ENCODE data around the gene ATG101.
"Not testable (repeated sequence)": the region's sequence is repeated elsewhere in the genome, so short reads cannot be mapped to it uniquely, and the experiment has no call there.

Gene ATG101

GRCh38 chr12:52080403-52081251, 10.8 kb downstream of the ATG101 start:
- no peak for DNase-seq

- no peak for DNase-seq
Observed at GRCh38 chr12:52081263-52081733, 11.5 kb downstream of the ATG101 start.

GRCh38 chr12:52082026-52082668, 12.4 kb downstream of the ATG101 start:
- peak; percentile 82 for DNase-seq

GRCh38 chr12:52082669-52082987, 12.8 kb downstream of the ATG101 start:
- DNase-seq, result no peak

- peak; percentile 77 for DNase-seq
Observed at GRCh38 chr12:52082988-52083637, 13.3 kb downstream of the ATG101 start.

- DNase-seq, result no peak
Observed at GRCh38 chr12:52083638-52083996, 13.8 kb downstream of the ATG101 start.

GRCh38 chr12:52084491-52085231, 14.9 kb downstream of the ATG101 start:
- no peak for DNase-seq

GRCh38 chr12:52085682-52086180, 16.0 kb downstream of the ATG101 start:
- DNase-seq, result no peak

GRCh38 chr12:52086366-52086765, 16.6 kb downstream of the ATG101 start:
- no peak for DNase-seq

- DNase-seq, result no peak
Observed at GRCh38 chr12:52086944-52087835, 17.4 kb downstream of the ATG101 start.

GRCh38 chr12:52087961-52088820, 18.4 kb downstream of the ATG101 start:
- DNase-seq, result no peak

GRCh38 chr12:52089491-52089890, 19.7 kb downstream of the ATG101 start:
- DNase-seq, result no peak

GRCh38 chr12:52090291-52090690, 20.5 kb downstream of the ATG101 start:
- no peak for DNase-seq

GRCh38 chr12:52091061-52091460, 21.3 kb downstream of the ATG101 start:
- no peak for DNase-seq

- DNase-seq, result no peak
Observed at GRCh38 chr12:52091869-52092268, 22.1 kb downstream of the ATG101 start.

GRCh38 chr12:52093346-52093745, 23.6 kb downstream of the ATG101 start:
- DNase-seq, result no peak

- DNase-seq, result no peak
Observed at GRCh38 chr12:52096332-52097044, 26.7 kb downstream of the ATG101 start.

- DNase-seq, result no peak
Observed at GRCh38 chr12:52097045-52097666, 27.4 kb downstream of the ATG101 start.

GRCh38 chr12:52104431-52105089, 34.8 kb downstream of the ATG101 start:
- DNase-seq, result not testable (repeated sequence)
